Fibroblast of skin of abdomen (primary cell): ENCODE measurements around the gene PLXNA1.

ENCODE experiments used
- DNase-seq: peaks from one replicate; pipeline ENCODE4 v3.0.0-alpha.2; 2013

Gene PLXNA1

GRCh38 chr3:127022849-127023248 is 39.9 kb downstream of the PLXNA1 start:
- DNase-seq, result no peak

GRCh38 chr3:127025456-127025855 is 42.5 kb downstream of the PLXNA1 start:
- no peak for DNase-seq

GRCh38 chr3:127026036-127026435 is 43.1 kb downstream of the PLXNA1 start:
- DNase-seq, result no peak

- DNase-seq, result no peak
Observed at GRCh38 chr3:127026661-127027060, 43.7 kb downstream of the PLXNA1 start.

GRCh38 chr3:127027061-127027735 is 44.3 kb downstream of the PLXNA1 start:
- DNase-seq, result no peak

GRCh38 chr3:127027811-127028548 is 45.1 kb downstream of the PLXNA1 start:
- no peak for DNase-seq

- DNase-seq, result no peak
Observed at GRCh38 chr3:127028781-127029657, 46.1 kb downstream of the PLXNA1 start.

GRCh38 chr3:127029658-127030507 is 47.0 kb downstream of the PLXNA1 start:
- no peak for DNase-seq

DNA sequence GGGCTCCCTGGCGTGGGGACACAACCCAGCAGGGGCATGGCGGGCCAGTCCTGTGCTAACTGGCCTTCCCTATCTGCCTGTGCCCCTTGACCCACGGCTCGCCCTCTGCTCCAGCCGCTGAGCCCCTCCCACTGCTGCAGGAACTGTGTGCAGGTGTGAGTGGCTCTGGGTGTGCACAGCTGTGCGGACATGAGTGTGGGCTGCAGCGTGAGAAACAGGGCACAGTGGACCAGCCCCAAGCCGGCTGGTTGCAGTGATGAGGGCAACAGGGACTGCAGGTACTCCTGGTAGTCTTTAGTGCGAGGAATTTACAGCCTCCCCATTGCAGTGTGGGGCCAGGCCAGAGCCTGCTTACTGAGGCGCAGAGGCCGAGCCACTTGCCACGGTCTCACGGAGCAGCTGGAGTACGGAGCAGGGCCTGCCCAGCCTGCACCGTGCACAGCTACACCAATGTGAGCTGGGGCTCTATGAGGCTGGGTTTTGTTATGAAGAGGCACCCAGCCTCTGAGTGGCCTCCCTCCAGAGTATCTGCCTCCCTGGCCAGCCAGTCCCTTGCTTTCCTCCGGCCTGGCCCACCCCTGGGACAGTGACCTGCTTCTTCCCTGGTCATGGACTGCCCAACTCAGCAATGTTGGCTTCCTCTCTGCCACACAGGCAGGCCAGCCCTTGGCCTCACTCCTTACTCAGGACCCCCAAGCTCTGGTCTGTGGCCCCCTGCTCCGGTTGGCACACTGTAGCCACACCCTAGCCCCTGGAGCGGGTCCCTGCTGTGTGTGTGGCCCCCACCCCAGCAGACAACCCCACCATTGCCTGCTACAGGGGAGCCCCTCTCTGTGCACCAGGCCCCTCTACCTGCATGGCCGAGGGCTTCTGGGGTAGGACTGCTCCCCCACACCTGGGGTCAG is 47.8 kb downstream of the PLXNA1 start:
- DNase-seq, result no peak

DNA sequence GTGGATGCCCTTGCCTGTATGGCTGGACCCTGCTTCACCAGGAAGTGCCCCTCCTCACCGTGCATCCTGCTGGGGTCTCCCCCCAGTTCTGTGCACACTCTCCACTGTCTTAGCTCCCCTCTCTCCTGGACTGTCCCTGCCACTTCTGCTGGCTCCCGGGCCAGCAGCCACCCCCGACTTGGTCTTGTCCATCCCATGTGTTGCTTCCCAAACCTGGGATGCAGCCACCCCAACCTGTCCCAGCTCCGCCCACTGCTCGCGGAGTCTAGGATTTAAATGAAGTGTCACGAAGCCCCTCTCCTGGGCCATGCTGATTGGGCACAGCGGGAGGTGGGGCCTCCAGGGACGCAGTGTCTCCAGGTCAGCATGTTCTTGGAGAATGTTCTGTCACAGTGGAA is 48.5 kb downstream of the PLXNA1 start:
- no peak for DNase-seq

GRCh38 chr3:127031845-127032244 is 48.9 kb downstream of the PLXNA1 start:
- no peak for DNase-seq

GRCh38 chr3:127032296-127032990 is 49.5 kb downstream of the PLXNA1 start:
- no peak for DNase-seq
